Putamen (tissue), 1 donor: ENCODE measurements around the gene KRTAP5-4.
"Not testable (repeated sequence)": the region's sequence is repeated elsewhere in the genome, so short reads cannot be mapped to it uniquely, and the experiment has no call there.

Experiments
- DNase-seq: peaks from one replicate; pipeline ENCODE4 v3.0.0-alpha.2; 2016; ENCODE audit warnings: low spot score

The KRTAP5-4 gene, protein sequence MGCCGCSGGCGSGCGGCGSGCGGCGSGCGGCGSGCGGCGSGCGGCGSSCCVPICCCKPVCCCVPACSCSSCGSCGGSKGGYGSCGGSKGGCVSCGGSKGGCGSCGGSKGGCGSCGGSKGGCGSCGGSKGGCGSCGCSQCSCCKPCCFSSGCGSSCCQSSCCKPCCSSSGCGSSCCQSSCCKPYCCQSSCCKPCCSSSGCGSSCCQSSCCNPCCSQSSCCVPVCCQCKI

DNA sequence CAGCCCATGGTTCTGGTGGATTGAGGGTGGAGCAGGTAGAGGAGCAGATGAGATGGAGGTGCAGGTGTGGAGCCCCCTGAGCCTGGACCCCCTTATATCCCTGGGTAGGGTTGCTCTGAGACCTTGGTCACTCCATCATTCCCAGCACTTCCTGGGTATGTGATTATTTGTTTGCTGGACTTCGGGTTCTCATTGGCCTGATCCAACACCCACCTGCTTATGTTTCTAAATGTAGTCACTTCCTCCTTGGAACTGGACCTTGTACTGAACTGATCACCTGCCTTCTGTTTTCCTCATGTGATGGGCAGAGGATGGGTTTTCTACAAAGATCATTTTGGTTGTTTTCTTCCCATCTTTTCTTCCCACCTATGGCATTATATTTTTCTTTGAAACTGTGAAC, at the start of gene KRTAP5-4:
Gene KRTAP5-4 (minus strand): TSS at position 53 of the 400 bp plus-strand sequence. CDS start 45 bp downstream, at position 8.
- DNase-seq, result no peak

DNA sequence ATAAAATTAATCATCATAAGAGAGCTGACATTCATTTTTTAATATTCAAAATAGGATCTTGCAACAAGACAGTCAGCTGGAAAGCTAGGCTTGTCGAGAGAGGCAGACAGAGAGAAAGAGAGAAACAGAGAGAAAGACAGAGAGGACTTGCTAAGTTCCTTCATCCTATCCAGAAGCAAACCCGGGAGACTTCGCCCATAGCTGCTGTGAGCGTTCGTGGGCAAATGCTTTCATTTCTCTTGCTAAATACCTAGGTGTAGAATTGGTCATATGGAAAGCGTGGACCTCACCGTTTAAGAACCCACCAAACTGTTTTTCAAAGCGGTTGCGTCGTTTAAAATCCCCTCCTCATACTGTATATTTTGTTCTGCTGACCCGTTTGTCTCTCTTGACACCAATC, 49.7 kb upstream of the KRTAP5-4 start:
- no peak for DNase-seq

DNA sequence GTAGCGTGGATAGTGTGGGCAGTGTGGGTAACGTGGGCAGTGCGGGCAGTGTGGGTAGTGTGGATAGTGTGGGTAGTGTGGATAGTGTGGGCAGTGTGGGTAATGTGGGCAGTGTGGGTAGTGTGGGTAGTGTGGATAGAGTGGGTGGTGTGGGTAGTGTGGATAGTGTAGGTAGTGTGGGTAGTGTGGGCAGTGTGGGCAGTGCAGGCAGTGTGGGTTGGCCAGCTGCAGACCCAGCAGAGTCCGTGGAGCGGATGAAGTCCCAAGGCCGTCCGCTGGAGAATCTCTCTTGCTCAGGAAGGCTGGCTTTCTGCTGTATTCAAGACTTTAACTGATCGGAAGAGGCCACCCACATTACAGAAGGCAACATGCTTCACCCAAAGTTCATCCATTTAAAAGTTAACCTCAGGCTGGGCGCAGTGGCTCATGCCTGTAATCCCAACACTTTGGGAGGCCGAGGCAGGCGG, 49.0 kb upstream of the KRTAP5-4 start:
- DNase-seq, result no peak

DNA sequence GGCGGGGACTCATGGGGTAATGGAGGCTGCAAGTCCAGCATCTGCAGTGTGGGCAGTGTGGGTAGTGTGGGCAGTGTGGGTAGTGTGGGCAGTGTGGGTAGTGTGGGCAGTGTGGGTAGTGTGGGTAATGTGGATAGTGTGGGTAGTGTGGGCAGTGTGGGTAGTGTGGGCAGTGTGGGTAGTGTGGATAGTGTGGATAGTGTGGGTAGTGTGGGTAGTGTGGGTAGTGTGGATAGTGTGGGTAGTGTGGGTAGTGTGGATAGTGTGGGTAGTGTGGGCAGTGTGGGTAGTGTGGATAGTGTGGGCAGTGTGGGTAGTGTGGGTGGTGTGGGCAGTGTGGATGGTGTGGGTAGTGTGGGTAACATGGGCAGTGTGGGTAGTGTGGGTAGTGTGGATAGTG, 48.5 kb upstream of the KRTAP5-4 start:
- not testable (repeated sequence) for DNase-seq

DNA sequence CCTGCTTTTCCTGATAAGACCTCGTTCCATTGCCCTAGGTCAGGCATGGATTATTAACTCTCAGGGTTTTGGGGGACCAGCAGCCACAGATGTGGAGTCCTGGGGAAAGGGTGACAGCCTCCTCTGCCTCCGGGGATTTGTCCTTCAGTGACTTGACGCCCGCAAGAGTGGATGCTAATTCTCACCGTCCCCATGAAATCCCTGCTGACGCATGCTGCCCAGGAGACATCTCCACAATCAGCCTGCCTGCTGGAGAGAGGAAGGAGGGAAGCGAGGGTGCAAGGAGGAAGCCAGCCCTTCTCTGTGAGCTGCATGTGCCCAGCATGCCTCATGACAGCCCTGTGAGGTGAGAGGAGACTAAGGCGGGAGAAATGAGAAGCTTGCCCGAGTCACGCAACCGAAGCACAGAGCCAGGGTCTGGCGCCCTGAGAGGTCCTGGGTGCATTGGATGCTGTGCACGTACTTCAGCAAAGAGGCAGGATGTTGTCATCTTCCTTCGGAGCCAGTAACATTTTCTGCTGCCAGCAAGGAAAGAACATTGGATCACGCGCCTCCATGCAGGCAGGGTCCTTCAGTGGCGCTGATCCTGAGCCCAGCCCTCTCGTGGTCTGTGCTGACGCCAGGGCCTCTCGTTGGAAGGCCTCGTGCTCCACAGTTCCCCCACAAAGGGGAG, 47.7 kb upstream of the KRTAP5-4 start:
- no peak for DNase-seq

DNA sequence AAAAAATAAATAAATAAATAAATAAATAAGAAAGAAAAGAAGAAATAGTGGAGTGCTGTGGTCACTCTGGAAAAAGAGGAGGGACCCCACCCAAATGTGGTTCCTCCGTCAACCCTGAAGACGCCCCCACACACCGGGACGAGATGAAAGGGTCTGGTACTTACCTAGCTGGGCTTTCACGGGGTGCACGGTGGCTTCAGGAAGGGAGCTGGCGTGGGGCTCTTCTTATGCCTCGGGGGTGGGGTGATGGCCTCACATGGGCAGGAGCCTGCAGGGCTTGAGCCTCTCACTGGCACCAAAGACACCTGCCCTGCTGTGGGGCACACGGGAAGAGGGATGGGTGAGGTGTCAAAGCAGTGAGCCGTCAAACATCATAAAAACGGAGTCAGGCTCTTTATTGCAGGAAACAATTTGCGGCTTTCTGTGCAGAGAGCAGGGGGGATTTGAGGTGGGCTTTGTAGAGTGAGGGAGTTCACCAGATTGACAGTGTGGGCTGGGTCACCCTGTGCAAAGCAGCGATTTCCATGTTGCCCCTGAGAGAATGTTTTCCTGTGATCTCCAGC, 47.1 kb upstream of the KRTAP5-4 start:
- no peak for DNase-seq

DNA sequence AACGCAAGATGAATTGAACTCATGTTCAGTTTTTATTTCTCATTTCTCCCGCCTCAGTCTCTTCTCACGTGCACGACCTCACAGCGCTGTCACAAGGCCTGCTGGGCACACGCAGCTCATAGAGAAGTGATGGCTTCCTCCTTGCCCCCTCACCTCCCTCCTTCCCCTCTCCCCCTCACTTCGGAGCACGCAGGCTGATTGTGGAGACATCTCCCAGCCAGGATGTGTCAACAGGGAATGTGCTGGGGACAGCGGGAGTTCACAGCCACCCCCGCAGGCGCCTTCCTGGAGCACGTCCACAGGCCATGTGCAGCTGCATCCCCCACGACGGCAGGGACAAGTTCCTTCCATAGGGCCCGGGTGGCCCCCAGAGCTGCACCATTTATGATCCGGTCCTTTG, 46.0 kb upstream of the KRTAP5-4 start:
- DNase-seq, result no peak

DNA sequence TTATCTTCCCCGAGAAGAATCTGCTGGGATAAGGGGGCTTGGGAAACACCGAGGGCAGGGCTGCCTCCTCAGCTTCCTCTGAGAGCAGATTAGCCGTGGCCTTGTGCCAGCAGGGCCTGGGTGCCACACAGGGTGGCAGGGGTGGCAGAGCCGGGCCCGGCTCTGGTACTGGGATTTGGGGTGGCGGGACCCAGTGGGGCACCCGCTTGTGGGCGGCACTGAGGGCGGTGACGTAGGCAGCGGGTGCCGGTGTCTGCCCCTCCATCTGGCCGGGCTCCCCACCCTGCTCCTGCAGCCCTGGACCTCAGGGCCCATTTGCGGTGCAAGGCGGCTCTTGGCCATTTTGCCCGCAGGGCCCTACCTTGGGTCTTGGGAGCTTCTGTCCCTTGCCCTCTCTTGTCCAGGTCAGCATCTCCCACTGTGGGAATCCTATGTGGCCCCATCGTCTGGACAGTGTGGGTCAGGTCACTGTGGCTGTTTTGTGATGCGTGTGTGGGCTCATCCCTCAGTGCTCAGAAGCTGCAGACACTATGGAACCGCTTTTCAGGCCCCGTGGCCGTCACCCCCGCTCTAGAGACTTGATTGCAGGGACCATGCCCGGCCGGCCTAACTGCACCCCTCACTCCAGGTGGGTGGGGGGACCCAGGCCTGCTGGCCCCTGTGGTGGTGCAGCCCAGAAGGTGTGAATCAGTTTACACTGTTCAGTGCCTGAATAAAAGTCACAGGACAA, 45.3 kb upstream of the KRTAP5-4 start:
- DNase-seq, result no peak

DNA sequence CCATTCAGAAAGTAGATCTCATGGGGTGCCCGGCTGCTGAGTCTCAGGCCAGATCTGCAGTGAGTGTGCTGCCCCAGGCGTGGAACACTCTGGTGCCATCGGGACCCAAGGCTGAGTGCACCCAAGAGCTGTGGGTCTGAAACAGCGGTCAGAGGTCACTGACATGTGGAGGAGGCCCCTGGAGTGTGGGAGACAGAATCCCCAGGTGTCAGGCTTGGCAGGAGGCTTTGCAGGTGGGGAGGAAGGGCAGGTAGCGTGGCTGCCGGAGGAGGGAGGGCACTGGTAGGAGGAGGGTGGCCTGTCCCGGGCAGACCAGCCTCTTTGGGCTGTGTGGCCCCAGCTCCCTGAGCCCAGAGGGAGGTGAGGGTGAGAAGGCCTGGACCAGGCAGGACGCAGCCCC, 43.4 kb upstream of the KRTAP5-4 start:
- DNase-seq, result no peak

DNA sequence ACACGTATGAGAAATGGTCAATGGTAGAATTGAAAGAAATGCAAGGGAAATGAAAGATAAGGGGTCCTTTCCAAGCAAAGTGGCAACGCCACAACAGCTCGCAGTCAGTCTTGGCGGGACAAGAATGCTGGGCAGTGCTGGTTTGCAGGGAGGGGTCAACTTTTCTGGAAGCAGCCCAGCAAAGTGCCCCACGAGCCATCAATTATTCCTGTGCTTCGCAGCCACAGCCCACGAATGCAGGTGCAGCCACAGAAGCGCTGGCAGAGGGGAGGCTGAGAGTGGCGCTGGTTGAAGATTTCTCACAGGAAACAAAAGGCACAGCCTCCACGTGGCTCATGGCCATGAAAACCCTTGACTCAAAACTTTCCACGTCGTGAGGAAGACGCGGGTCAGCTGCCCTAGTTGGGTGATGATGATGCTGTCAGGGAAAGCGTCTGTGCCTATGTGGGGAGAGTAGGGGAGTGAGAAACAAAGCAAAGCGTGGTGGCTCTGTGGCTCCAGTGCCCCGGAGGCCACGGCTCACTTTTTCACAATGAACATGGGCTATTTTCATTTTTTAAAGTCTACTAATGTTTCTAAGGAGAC, 40.9 kb upstream of the KRTAP5-4 start:
- DNase-seq, result not testable (repeated sequence)

DNA sequence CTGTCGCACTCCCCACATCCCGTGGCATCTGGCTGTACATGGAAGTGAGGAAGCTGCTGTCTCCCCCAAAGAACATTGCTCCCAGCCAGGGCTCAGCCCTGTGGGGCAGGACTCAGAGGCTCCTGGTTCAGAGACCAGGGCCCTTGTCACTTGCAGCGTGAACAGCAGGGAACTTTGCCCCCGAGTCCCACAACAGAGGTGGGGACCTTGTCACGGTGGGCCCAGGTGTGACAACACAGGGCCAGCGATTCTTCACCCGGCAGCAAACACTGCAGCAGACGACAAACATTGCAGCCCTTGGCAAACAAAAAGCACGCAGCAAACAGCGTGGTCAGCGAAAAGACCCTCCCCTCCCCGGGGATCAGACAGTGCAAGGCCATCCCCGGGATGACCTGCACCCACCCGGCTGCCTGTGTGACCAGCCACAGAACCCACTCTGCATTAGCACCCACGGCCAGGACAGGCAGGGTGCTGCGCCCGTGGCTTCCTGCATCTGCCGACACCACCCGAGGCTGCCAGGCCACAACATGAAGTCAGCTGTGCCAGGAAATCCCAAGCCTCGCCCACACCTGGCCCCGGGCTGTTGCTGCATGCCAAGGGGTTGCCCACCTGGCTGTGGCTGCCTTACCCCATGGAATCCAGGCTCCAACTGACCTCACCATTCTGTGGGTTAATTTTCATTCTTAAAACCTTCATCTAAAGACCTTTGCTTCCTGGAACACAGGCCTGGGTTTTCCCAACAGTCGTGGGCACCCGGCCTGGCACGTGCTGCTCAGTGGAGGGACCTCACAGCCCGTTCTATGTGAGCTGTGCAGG, 39.7 kb upstream of the KRTAP5-4 start:
- DNase-seq, result not testable (repeated sequence)

DNA sequence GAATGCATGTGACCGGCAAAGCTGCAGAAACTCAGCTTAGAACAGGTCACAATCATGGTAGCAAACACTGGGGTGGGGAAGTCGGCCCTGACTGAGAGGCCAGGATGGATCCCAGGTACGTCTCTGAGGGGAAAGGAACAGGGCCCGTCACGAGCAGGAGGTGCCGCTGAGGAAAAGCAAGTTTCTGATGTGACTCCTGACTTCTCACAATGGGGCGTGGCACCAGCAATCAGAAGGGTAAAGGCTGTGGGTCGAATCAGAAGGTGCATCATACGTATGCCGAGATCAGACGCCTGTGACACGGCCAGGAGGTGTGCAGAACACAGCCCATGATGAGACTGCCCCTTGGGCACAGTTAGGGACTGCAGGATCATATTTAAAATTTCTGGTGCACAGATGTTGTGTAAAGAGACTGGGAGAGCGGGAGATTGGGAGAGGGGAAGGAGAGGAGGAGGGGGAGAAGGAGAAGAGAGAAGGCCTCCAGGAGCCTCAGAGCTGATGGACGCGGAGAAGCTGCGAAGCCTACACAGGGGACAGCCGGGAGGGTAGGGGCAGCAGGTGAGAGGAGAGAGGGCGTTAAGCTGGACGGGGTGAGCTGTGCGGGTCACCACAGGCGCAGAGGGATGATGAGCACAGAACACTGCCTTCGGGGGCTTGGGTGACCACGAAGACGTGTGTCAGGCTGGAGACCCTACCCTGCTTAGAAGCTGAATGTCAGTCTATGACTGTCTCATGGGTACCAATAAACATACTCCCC, 38.4 kb upstream of the KRTAP5-4 start:
- no peak for DNase-seq

DNA sequence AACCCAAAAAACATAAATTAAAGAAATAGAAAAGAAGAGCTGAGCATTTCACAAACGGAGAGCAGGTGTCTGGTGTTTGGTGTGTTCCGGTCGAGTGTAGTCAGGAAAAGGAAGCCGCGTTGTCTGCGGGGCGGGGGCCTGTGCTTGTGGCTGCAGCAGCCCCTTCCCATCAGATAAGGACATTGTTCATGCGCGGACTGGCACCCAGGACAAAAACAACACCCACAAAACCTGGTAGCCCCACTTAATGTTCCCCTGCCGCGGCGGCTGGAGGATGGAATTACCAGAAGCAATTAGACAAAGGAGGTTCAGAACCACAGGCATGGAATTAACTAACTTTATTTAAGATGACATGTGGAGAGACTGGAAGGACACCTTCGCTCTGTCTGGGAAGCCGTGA, 37.6 kb upstream of the KRTAP5-4 start:
- no peak for DNase-seq

DNA sequence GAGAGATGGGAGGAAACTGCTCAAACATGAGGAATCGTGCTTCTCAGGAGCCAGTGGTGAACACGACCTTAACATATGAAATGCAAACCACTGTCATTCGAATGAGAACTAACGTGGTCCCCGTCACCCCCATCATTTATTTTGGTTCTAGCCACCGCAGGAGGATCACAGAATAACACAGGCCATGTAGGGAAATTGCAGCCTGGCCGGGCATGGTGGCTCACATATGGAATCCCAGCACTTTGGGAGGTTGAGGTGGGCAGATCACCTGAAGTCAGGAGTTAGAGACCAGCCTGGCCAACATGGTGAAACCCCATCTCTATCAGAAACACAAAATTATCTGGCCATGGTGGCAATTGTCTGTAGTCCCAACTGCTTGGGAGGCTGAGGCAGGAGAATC, 34.7 kb upstream of the KRTAP5-4 start:
- DNase-seq, result no peak

DNA sequence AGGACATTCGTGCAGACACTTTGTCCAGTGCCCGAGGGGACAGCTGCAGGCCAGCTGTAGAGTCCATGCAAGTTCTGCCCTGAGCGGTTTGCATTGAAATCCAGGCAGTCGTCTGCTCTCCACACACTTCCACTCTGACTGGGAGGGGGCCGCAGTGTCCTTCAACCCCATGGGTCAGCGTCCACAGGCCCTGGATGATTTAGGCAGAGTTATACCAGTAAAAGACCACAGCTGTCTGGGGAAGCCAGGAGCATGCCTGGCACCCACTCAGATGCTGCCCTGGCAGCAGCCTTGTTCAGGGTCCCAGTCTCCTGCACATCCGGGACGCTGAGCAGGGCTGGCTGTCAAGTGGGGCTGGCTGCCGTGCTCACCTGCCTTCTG, 34.1 kb upstream of the KRTAP5-4 start:
- DNase-seq, result no peak

DNA sequence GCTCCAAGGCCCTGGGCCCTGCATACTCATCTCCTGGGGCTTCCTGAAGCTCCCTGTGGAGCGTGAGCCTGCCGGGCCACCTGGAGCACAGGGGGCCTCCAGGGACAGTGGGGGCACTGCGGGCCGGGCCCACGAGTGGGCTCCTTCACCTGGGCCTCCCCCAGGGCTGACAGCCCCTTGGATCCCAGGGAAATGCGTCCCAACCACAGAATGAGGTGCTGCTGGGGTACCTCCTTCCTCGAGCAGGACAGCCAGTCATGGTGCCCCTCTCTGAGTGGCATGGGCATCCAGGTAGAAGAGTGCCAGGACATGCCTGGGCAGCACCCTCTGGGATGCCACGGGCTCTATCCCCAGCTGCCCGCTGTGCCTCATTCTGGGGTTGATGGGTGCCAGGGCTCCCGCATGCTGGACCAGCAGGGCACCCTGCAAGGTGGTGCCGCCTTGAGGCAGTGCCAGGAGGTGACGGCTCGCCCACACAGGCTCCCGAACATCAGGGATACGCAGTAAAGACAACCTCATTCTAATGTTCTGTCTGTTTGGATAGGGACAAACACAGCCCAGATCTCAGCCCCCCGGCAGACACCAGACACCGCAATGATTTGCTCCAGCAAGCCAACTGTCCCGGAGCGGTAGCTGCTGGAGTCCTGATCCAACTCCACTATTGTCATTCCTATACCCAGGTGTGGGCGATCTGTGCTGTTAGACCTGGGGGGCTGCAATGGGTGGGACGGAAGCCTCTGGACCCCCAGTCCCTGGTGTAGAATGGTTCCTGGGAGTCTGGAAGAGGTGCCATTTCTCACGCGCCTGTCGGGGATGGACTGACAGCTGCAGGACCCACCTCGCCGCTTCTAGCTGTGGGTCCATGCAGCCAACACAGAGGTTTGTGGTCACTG, 33.5 kb upstream of the KRTAP5-4 start:
- DNase-seq, result no peak

DNA sequence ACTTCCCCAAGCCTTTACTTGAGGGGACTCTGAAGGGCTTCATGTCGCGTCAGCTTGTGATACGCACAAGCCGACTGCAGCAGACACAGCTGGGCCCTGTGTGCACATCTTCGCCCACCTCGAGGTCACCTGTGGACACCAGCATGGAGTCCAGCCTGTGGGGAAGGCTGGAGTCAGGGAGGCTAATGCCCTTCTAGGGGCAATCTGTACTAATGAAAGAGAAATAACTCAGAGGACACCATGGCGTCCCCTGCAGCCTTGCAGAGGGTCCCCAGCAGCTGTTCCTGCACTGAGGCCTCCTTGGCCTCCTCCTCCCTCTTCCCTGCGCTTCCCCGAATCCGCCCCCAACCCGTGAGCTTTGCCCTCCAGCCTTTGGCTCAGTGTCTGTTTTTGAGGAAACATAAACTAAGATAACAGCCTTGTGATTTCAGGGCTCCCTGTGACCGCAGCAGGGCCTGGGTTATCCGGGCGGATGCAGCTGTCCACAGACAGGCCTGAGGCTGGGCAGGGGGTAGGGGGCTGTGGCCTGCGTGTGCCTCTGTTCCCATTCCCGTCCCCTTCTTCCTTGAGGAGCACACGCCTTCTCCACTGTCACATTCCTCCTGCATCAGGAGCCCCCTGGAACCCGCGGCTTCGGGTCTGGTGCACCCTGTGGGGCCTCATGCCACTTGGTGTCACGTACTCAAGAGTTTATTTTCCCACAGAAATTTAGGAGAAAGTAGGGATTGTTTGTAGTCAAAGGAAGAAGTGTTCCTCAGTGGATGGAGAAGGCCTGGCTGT, 32.6 kb upstream of the KRTAP5-4 start:
- DNase-seq, result no peak

DNA sequence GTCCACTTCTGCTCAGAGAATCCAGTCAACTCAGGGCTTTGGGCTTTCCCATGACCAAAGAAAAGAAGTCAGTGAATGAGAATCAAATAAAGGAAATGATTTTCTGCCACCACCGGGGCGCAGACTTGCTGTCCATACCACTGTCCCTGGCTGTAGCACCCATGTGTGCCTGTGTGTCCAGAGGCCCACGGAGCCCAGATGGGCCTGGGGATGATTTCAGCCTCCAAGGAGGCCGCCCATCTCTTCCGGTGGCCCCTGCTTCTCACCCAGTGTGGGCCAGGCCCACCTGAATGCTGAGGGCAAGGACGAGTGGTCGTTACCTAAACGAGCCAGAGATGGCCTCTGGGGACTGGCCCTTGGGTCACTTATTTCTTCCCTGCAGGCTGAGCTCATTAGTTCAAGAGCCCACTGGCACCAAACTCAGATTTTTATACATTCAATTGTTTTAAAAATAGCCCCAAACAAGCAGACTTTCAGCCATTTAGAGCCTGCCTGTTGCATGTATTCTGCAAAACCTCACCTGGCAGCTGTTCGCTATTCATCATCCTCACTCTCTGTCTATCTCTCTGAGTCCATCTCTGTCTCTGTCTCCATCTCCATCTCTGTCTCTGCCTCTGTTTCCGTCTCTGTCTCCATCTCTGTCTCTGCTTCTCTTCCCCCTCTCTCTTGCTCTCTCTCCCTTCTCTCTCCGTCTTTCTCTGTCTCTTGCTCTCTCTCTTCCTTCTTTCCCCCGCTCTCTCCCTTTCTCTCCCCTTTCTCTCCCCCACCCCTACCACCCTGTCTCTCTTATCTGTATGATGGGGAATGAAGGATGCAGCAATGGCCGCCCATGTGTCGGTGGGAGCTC, 31.8 kb upstream of the KRTAP5-4 start:
- DNase-seq, result no peak
